GM19023 (cell line): Measurements from ENCODE around the gene TCAIM.

Experiments
- ATAC-seq: cut with Tn5 transposase; IDR thresholded peaks from one replicate; pipeline ENCODE4 v1.9.1; 2021; ENCODE audit warnings: mild to moderate bottlenecking, moderate library complexity; ENCODE audit not compliant: unreplicated experiment

The TCAIM gene

GRCh38 chr3:44444437-44444836, 105.9 kb downstream of the TCAIM start:
- ATAC-seq = no peak

GRCh38 chr3:44444896-44445691, 106.5 kb downstream of the TCAIM start:
- ATAC-seq = no peak

GRCh38 chr3:44445786-44446185, 107.2 kb downstream of the TCAIM start:
- no peak for ATAC-seq

- ATAC-seq = no peak
Measured at GRCh38 chr3:44446929-44447328, 108.4 kb downstream of the TCAIM start.

GRCh38 chr3:44451441-44451840, 112.9 kb downstream of the TCAIM start:
- no peak for ATAC-seq

- ATAC-seq = no peak
Measured at GRCh38 chr3:44454258-44454657, 115.7 kb downstream of the TCAIM start.

- no peak for ATAC-seq
Measured at GRCh38 chr3:44455318-44455717, 116.8 kb downstream of the TCAIM start.
